ENCODE measurements around the gene SH3PXD2A.

Gene SH3PXD2A

DNA sequence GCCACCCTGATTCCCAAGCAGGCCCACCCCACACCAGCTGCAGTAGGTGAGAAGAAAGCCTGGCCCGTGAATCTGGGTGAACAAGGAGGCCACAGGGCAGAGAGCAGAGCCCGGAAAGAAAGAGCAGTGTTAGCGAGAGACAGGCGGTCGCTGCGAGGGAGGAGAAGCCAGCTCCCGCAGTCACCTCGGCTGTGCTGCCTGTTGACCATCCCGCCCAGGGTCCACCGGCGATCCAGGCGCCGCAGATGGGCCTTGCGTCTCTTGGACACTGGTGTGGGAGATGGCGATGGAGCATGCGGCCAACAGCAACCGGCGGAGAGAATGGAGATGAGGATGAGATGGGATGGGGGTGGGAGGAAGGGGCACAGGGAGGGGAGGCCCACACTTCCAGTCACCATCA is 233.1 kb downstream of the SH3PXD2A start:
- TF ChIP-seq, protein P1, sequence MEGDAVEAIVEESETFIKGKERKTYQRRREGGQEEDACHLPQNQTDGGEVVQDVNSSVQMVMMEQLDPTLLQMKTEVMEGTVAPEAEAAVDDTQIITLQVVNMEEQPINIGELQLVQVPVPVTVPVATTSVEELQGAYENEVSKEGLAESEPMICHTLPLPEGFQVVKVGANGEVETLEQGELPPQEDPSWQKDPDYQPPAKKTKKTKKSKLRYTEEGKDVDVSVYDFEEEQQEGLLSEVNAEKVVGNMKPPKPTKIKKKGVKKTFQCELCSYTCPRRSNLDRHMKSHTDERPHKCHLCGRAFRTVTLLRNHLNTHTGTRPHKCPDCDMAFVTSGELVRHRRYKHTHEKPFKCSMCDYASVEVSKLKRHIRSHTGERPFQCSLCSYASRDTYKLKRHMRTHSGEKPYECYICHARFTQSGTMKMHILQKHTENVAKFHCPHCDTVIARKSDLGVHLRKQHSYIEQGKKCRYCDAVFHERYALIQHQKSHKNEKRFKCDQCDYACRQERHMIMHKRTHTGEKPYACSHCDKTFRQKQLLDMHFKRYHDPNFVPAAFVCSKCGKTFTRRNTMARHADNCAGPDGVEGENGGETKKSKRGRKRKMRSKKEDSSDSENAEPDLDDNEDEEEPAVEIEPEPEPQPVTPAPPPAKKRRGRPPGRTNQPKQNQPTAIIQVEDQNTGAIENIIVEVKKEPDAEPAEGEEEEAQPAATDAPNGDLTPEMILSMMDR (IDR thresholded peaks at IDR 0.05; ENCODE audit: low read depth, low read length) = no peak
- in situ Hi-C loops (cut with HindIII; ENCODE audit: low sequenced_read_pairs) = no loop called here

DNA sequence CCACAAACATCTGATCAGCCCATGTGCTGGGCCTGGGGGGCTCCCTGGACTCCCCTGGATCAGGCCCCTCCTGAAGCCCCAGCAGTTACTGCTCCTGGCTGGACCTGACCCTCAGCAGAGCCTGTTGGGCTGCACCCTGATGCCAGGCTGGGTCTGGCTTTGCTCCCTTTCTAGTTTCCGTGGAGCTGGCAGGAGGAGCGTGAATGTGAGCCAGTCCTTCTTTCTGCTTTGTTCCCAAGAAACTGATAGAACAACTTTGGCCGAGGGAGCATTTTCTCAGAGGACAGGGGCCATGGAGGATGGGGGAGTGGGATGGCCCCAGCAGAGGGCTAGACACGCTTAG is 233.6 kb downstream of the SH3PXD2A start:
- in situ Hi-C loops (cut with HindIII; ENCODE audit: low sequenced_read_pairs) = no loop called here
- TF ChIP-seq, protein P1 (IDR thresholded peaks at IDR 0.05; ENCODE audit: low read depth, low read length) = no peak
- no peak for DNase-seq (ENCODE audit: low read depth, low spot score)
- no peak overlapping the region for H3K4me3 ChIP-seq (ENCODE audit: low read depth, low read length)

More for the DNA sequence above, 233.1 kb downstream of the SH3PXD2A start:
- DNase-seq (ENCODE audit: low read depth, low spot score) = no peak
- H3K4me3 ChIP-seq (ENCODE audit: low read depth, low read length) = no peak overlapping the region

DNA sequence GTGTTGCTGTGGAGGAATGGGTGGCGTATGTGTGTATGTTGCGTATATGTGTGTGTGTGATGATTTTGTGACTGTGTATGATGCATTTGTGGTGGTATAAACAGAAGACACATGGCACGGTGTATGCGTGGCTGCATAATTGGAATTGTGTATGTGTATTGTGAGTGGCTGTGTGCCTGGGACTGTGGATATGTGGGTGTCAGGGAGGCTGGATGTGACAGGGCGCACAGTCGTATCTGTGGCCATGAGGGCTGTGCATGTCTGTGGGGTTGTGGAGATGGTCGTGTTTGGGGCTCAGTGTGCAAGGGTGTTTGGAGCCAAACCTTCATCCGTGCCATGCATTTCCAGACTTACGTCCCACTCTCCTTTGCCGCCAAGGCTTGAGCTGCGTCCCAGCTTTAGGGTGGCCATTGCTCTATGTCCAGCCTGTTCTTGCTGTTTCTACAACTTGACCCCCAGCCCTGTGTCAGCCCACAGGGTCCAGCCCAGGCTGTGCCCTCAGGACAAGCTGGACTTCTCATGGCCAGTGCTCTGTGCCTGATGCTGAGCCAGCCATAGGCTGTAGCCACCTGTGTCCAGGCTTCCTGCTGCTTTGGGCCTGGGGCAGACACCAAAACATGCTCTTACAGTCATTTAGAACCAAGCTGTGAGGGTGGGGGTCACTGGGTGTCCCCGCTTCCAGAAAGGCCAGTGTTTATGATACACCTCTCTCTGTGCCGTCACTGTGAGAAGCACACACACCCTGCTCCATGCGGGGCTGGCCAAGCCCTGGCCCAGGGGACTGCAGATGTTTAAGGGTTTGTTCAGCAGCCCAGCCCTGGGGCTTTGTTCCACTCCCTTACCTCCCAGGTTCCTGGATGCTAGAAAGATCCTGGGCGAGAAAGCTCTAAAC is 234.2 kb downstream of the SH3PXD2A start:
- DNase-seq (ENCODE audit: low read depth, low spot score) = no peak
- no peak overlapping the region for H3K4me3 ChIP-seq (ENCODE audit: low read depth, low read length)
- TF ChIP-seq, protein P1 (IDR thresholded peaks at IDR 0.05; ENCODE audit: low read depth, low read length) = no peak
- in situ Hi-C loops (cut with HindIII; ENCODE audit: low sequenced_read_pairs) = no loop called here

DNA sequence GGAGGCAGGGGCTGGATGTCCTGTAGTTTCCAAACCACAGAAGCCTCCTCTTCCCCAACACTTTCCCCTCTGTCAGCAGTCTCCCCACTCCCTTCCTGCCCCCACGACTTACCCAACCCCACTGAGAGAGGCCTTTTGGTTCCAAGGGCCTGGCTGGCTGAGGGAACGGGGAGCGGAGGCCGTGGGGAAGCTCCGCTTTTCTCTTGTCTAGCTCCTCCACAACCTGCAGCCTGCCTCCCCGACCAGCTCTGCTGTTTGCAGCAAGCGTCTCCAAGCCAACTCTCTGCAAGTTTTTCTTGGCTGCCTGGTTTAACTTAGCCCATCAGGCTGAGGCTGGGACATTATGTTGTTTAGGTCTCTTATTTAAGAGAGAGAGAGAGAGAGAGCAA is 235.0 kb downstream of the SH3PXD2A start:
- DNase-seq (ENCODE audit: low read depth, low spot score) = no peak
- in situ Hi-C loops (cut with HindIII; ENCODE audit: low sequenced_read_pairs) = no loop called here
- TF ChIP-seq, protein P1 (IDR thresholded peaks at IDR 0.05; ENCODE audit: low read depth, low read length) = no peak
- no peak overlapping the region for H3K4me3 ChIP-seq (ENCODE audit: low read depth, low read length)

DNA sequence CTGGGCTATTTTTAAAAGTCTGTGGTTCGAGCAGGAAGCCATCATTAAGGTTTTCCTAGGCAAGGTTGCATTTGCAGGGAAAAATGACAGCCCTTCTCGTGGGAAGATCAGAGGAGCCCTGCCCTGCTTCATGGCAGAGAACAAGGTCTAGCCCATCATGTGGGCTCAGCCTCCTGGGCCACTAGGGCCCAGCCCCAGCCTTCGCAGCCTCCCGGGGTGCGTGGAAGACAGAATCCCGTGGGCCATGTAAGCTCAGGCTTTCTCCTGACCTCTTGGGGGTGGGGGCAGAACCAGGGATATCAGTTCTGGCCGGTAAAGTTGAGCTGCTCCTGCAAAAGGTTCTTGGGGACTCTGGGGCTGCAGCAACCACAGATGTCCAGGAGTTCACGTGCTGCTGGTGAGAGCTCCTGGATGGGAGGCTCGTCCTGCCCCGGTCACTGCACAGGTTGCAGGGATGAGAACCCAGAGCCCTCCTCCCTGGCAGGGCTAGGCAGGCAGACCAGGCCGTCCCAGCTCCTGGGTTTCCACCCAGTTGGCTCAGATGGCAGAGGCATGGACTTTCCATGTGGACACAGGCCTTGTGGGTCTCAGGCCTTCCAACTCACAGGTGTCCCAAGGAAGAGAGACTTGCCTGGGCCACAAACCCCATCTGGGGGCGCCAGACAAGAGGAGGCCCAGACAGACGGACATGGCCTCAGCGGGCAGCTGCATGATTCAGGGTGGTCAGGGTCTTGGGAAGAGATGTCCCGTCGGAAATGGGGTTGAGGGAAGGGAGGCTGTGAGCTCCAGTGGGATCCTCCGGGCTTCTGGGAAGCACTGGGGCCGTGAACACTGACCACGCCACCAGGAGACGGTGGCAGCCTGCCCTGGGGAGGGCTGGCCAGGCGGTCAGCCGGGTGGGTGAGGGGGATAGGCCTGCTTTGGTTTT is 235.7 kb downstream of the SH3PXD2A start:
- H3K4me3 ChIP-seq (ENCODE audit: low read depth, low read length) = no peak overlapping the region
- DNase-seq (ENCODE audit: low read depth, low spot score) = no peak
- in situ Hi-C loops (cut with HindIII; ENCODE audit: low sequenced_read_pairs) = no loop called here
- TF ChIP-seq, protein P1 (IDR thresholded peaks at IDR 0.05; ENCODE audit: low read depth, low read length) = no peak

DNA sequence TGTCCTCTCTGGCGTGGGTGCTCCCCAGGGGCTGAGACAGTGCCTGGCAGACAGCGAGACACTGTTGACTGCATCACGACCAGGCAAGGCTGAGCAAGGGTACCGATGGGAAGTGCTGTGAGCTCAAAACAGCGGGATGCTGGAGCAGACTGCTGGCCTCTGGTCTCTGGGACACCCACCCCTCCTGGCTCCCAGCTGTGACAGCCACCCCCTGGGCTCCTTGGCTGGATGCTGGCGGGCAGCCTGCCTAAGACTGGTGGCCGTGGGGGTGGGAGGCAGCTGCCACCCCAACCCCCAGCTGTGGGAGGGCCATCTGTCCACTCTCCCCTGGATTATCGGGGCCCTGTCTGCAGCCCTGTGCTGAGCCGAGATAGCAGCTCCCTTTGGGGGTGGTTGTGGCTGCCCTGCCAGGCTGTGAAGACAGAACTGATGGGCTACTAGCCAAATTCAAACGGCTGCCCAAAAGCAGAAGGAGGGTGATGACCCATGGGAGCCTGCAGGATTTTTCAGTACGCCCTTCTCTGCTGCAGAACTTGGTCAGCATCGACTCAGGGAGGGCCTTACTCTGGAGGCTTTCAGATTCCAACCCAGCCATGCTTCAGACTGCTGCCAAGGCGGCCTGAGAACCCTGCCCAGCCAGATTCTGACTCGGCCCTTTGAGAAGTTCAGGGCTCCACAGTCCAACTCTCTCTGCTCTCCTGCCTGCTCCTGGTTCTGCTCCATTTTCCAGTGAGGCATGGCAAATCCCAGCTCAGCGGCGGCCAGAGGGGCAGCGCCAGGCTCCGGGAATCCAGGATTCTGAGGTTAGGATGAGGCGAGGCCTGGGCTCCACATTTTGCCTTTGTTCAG is 236.6 kb downstream of the SH3PXD2A start:
- no peak for DNase-seq (ENCODE audit: low read depth, low spot score)
- in situ Hi-C loops (cut with HindIII; ENCODE audit: low sequenced_read_pairs) = no loop called here
- TF ChIP-seq, protein P1 (IDR thresholded peaks at IDR 0.05; ENCODE audit: low read depth, low read length) = no peak
- no peak overlapping the region for H3K4me3 ChIP-seq (ENCODE audit: low read depth, low read length)
